ENCODE measurements around the gene SCNN1A. TPM values are rescaled to one million over a fixed set of nuclear protein-coding genes. Genes with fewer than 3 reads are reported as not detected.

Gene SCNN1A
- total and polyA plus RNA-seq, 4 donors: 0.61 to 2.4 (median 1.5) TPM

DNA sequence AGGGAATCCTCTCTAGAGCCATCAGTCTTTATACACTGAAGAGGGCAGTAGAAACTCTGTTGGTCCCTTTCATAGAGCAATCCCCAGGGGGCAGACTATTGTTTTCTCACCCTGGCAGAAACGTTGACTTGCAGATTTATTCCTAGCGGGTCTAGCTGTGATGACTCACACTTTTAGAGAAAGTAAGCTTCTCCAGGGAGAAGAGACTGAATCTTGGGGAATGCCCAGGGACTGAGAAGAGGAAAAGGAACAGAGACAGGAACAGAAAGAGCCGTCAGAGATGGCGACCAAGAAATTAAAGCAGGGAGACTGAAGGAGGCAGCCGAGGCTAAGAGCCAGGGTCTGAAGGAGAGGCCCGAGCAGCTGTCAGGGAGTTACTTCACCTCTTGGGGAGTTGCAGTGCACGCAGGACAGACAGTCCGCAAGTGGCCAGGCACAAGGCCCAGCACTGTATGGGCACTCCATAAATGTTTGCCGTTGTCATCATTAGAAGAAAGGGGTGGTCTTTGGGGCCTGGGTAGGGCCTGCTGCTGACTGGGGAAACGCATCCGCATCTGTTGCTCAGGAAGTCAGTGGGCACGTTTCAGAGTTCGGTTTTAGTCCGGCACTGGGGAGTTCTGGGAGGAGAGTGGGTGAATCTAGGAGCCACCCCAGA, 51.9 kb downstream of the SCNN1A start:
- intact Hi-C loops (cut with DNase I): loop anchor here in 1 of 2 donors (1.0 kb wide), 1 partner anchor 24 kb away; no protein-coding TSS in a partner anchor
- no peaks in the 10 kb centered on the region for H3K9me3 ChIP-seq (ENCODE audit: control insufficient read depth, low read length)
- H3K27ac ChIP-seq (ENCODE audit: low read depth in 1 of 2, low read length in 2 of 2): peak overlapping the region; percentile 38 to 80
- ATAC-seq (ENCODE audit: low FRiP score) (peak; percentile 57), DNase-seq (peak in 1 of 2 donors; percentile 64)
- no peaks in the 10 kb centered on the region for H3K4me1 ChIP-seq (ENCODE audit: control insufficient read depth in 1 of 2, insufficient read depth in 2 of 2, low read length in 2 of 2)
- no peaks in the 10 kb centered on the region for H3K36me3 ChIP-seq (ENCODE audit: control insufficient read depth in 1 of 2, insufficient read depth in 2 of 2, low read length in 1 of 2)
- H3K27me3 ChIP-seq (ENCODE audit: control insufficient read depth in 1 of 2, insufficient read depth in 2 of 2, low read length in 1 of 2): no peaks in the 10 kb centered on the region
- H3K4me3 ChIP-seq (ENCODE audit: low read length in 2 of 2): no peak overlapping the region
- WGBS, 2 donors: 11 to 12% methylated on average over 14 of the region's 14 CpGs

DNA sequence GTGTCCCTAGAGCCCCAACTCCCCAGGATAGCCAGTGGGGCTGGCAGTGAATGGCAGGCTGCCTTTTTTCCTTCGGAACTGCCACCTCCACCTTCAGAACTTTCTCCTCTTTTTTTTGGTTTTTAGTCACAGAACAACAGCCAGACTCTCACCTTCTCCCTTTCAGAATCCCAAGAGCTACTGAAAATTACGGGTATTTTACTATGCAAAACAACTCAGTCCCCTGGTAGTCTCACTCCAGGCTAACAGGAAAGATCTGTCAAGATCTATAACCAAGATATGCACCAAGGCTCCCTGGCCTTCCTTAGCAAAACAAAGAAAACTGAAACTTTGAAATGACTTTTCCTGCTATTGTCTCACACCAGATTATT, 52.4 kb downstream of the SCNN1A start:
- Histone ChIP-seq H3K4me3 (ENCODE audit: low read length in 2 of 2) (no peak overlapping the region), H3K9me3 (ENCODE audit: control insufficient read depth, low read length) (no peaks in the 10 kb centered on the region), H3K27ac (ENCODE audit: low read depth in 1 of 2, low read length in 2 of 2) (no peak overlapping the region), H3K36me3 (ENCODE audit: control insufficient read depth in 1 of 2, insufficient read depth in 2 of 2, low read length in 1 of 2) (no peaks in the 10 kb centered on the region), H3K4me1 (ENCODE audit: control insufficient read depth in 1 of 2, insufficient read depth in 2 of 2, low read length in 2 of 2) (no peaks in the 10 kb centered on the region), H3K27me3 (ENCODE audit: control insufficient read depth in 1 of 2, insufficient read depth in 2 of 2, low read length in 1 of 2) (no peaks in the 10 kb centered on the region)
- DNase-seq (no peak), ATAC-seq (ENCODE audit: low FRiP score) (no peak)
- intact Hi-C loops (cut with DNase I): loop anchor here in 1 of 2 donors (1.0 kb wide), 1 partner anchor 24 kb away; no protein-coding TSS in a partner anchor
- 19 to 23% methylated on average over 2 of the region's 2 CpGs for WGBS, 2 donors

DNA sequence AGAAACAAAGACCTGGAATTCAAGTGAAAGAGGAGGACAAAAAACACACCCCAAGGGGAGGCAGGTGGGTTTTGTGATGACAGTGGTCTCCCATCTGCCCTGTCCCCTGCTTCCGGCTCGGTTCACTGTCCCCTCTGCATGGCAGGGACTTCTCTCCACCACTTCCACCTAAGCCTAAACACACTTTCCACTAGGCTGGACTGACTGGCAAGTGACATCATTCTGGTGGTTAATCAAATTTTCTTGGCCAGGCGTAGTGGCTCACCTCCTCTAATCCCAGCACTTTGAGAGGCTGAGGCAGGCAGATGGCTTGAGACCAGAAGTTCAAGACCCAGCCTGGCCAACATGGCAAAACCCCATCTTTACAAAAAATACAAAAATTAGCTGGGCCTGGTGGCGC, 53.0 kb downstream of the SCNN1A start:
- Histone ChIP-seq H3K9me3 (ENCODE audit: control insufficient read depth, low read length) (no peaks in the 10 kb centered on the region), H3K27ac (ENCODE audit: low read depth in 1 of 2, low read length in 2 of 2) (no peak overlapping the region), H3K27me3 (ENCODE audit: control insufficient read depth in 1 of 2, insufficient read depth in 2 of 2, low read length in 1 of 2) (no peaks in the 10 kb centered on the region), H3K36me3 (ENCODE audit: control insufficient read depth in 1 of 2, insufficient read depth in 2 of 2, low read length in 1 of 2) (no peaks in the 10 kb centered on the region), H3K4me1 (ENCODE audit: control insufficient read depth in 1 of 2, insufficient read depth in 2 of 2, low read length in 2 of 2) (no peaks in the 10 kb centered on the region), H3K4me3 (ENCODE audit: low read length in 2 of 2) (no peak overlapping the region)
- intact Hi-C loops (cut with DNase I): no loop called here
- DNase-seq (no peak), ATAC-seq (ENCODE audit: low FRiP score) (no peak)
- WGBS, 2 donors: 57 to 66% methylated on average over 4 of the region's 4 CpGs

DNA sequence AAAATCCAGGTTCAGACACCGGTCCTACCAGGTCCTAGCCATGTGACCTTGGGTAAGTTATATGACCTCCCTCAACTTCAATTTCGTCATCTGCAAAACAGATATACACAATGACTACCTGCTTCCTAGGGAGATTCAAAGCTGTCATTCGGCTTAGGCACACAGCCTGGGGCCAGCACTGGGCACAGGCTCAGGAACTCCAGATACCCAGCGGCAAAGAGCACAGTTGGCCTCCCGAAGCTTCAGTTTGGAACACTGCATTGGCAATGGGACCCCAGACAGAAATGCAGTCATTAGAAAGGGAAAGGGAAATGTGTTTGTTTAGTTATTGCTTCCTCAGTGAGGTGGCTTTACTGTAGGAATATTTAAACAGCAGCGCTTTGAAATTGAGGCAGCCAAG, 53.5 kb downstream of the SCNN1A start:
- Histone ChIP-seq H3K27me3 (ENCODE audit: control insufficient read depth in 1 of 2, insufficient read depth in 2 of 2, low read length in 1 of 2) (no peaks in the 10 kb centered on the region), H3K4me3 (ENCODE audit: low read length in 2 of 2) (no peak overlapping the region), H3K9me3 (ENCODE audit: control insufficient read depth, low read length) (no peaks in the 10 kb centered on the region), H3K27ac (ENCODE audit: low read depth in 1 of 2, low read length in 2 of 2) (no peak overlapping the region), H3K36me3 (ENCODE audit: control insufficient read depth in 1 of 2, insufficient read depth in 2 of 2, low read length in 1 of 2) (no peaks in the 10 kb centered on the region), H3K4me1 (ENCODE audit: control insufficient read depth in 1 of 2, insufficient read depth in 2 of 2, low read length in 2 of 2) (no peaks in the 10 kb centered on the region)
- 43 to 50% methylated on average over 6 of the region's 6 CpGs for WGBS, 2 donors
- ATAC-seq (ENCODE audit: low FRiP score) (no peak), DNase-seq (no peak)
- intact Hi-C loops (cut with DNase I): no loop called here

DNA sequence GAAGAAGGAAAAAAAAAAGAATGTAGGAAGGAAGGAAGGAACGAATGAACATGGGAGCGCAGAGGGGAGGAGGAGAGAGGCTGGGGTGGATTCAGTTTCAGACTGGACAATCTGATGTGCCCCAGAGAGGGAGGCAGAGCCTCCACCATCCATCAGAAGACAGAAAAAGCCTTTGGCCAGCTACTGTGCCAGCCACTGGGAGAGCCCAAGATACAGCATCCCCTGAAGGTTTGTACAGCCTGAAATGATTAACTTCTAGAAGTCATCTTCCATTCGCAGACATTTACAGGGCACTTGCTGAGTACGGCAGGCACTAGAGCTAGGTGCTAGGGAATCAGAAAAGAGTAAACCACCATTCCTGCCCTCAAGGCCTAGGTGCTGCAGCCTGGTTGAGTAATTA, 55.9 kb downstream of the SCNN1A start:
- Histone ChIP-seq H3K36me3 (ENCODE audit: control insufficient read depth in 1 of 2, insufficient read depth in 2 of 2, low read length in 1 of 2) (no peaks in the 10 kb centered on the region), H3K9me3 (ENCODE audit: control insufficient read depth, low read length) (no peaks in the 10 kb centered on the region), H3K27ac (ENCODE audit: low read depth in 1 of 2, low read length in 2 of 2) (no peak overlapping the region), H3K4me1 (ENCODE audit: control insufficient read depth in 1 of 2, insufficient read depth in 2 of 2, low read length in 2 of 2) (no peaks in the 10 kb centered on the region), H3K4me3 (ENCODE audit: low read length in 2 of 2) (no peak overlapping the region), H3K27me3 (ENCODE audit: control insufficient read depth in 1 of 2, insufficient read depth in 2 of 2, low read length in 1 of 2) (no peaks in the 10 kb centered on the region)
- WGBS, 2 donors: 92 to 95% methylated on average over 4 of the region's 4 CpGs
- no peak for ATAC-seq (ENCODE audit: low FRiP score)
- intact Hi-C loops (cut with DNase I): no loop called here
- DNase-seq: no peak

DNA sequence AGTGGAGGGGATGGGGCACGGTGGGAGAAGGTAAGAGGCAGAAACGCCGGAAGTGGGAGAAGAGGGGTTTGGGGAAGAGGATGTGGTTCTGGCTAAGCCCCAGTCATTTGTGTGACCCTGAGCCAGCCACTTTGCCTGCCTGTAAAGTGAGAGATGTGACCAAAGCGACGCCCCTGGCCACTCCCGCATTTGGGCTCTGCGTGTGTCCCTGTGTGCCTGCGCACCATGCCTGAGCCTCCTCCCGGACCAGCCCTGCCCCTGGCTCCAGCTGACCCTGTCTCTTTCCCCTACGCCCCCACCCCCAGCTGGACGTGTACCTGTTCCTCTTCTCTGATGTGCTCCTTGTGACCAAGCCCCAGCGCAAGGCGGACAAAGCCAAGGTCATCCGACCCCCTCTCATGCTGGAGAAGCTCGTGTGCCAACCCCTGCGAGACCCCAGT, 56.9 kb downstream of the SCNN1A start:
- intact Hi-C loops (cut with DNase I): no loop called here
- no peak for ATAC-seq (ENCODE audit: low FRiP score)

DNA sequence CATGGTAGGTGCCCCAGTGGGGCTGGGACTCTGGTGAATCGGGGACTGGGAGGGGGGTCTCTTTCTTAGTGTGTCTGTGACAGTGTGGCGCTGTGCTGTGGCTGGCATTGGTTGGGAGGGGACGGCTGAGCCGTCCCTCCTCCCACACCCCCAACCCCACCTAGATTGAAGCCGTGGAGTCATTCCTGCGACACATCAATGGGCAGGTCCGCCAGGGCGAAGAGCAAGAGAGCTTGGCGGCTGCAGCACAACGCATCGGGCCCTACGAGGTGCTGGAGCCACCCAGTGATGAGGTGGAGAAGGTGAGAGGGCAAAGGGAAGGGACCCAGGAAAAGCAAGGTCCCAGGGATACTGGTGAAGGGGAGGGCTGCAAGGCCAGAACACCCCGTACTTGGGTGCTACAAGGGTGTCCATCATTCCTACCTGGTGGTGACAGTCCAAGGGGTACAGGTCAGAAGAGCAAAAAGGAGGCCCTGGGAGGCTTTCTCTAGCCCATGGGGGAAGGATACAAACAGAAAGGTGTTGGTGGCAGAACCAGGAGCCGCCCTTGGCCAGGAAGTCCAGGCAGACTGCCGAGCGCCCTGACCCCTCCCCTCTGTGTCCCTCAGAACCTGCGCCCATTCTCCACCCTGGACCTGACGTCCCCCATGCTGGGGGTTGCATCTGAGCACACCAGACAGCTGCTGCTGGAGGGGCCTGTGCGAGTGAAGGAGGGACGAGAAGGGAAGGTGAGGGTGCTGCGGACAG, 57.5 kb downstream of the SCNN1A start:
- DNase-seq (no peak), ATAC-seq (ENCODE audit: low FRiP score) (no peak)
- Histone ChIP-seq H3K4me3 (ENCODE audit: low read length in 2 of 2) (no peak overlapping the region), H3K27me3 (ENCODE audit: control insufficient read depth in 1 of 2, insufficient read depth in 2 of 2, low read length in 1 of 2) (no peaks in the 10 kb centered on the region), H3K36me3 (ENCODE audit: control insufficient read depth in 1 of 2, insufficient read depth in 2 of 2, low read length in 1 of 2) (no peaks in the 10 kb centered on the region), H3K9me3 (ENCODE audit: control insufficient read depth, low read length) (no peaks in the 10 kb centered on the region), H3K4me1 (ENCODE audit: control insufficient read depth in 1 of 2, insufficient read depth in 2 of 2, low read length in 2 of 2) (no peaks in the 10 kb centered on the region), H3K27ac (ENCODE audit: low read depth in 1 of 2, low read length in 2 of 2) (no peak overlapping the region)
- intact Hi-C loops (cut with DNase I): no loop called here
- WGBS, 2 donors: 89 to 92% methylated on average over 21 of the region's 21 CpGs

More for the DNA sequence above, 56.9 kb downstream of the SCNN1A start:
- Histone ChIP-seq H3K27me3 (ENCODE audit: control insufficient read depth in 1 of 2, insufficient read depth in 2 of 2, low read length in 1 of 2) (no peaks in the 10 kb centered on the region), H3K4me3 (ENCODE audit: low read length in 2 of 2) (no peak overlapping the region), H3K4me1 (ENCODE audit: control insufficient read depth in 1 of 2, insufficient read depth in 2 of 2, low read length in 2 of 2) (no peaks in the 10 kb centered on the region), H3K27ac (ENCODE audit: low read depth in 1 of 2, low read length in 2 of 2) (no peak overlapping the region), H3K9me3 (ENCODE audit: control insufficient read depth, low read length) (no peaks in the 10 kb centered on the region), H3K36me3 (ENCODE audit: control insufficient read depth in 1 of 2, insufficient read depth in 2 of 2, low read length in 1 of 2) (no peaks in the 10 kb centered on the region)
- peak in 1 of 2 donors; percentile 49 for DNase-seq
- WGBS, 2 donors: 91 to 93% methylated on average over 15 to 16 of the region's 16 CpGs

DNA sequence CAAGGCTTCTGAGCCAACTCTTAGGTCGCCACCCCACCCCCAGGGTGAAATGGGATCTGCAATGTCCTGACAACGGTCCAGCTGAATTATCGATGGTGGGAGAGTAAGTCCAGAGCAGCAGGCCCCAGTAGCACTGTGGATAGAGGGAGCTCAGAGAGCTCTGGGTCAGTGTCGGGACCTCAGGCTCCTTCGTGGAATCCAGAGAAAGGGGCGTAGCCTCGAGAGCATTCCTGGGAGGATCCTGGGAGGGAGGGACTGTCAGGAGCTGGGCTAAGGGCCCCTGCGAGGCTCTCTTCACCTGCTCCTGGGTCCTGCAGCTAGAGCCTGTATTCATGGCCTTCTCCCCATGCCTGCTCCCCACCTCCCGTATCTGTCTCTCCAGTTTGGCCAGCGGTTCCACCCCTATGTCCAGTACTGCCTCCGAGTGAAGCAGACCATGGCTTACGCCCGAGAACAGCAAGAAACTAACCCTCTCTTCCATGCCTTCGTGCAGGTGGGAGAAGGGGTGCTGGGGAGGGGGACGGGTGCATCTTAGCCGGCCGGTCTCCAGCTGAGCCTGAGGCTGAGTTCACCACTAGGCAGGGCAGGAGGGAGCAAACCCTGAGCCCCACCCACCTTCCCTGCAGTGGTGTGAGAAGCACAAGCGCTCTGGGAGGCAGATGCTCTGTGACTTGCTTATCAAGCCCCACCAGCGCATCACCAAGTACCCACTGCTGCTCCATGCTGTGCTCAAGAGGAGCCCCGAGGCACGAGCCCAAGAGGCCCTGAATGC, 58.3 kb downstream of the SCNN1A start:
- no peaks in the 10 kb centered on the region for H3K4me1 ChIP-seq (ENCODE audit: control insufficient read depth in 1 of 2, insufficient read depth in 2 of 2, low read length in 2 of 2)
- no peaks in the 10 kb centered on the region for H3K27me3 ChIP-seq (ENCODE audit: control insufficient read depth in 1 of 2, insufficient read depth in 2 of 2, low read length in 1 of 2)
- H3K27ac ChIP-seq (ENCODE audit: low read depth in 1 of 2, low read length in 2 of 2): no peak overlapping the region
- ATAC-seq (ENCODE audit: low FRiP score) (no peak), DNase-seq (peak in 1 of 2 donors; percentile 45)
- intact Hi-C loops (cut with DNase I): no loop called here
- H3K36me3 ChIP-seq (ENCODE audit: control insufficient read depth in 1 of 2, insufficient read depth in 2 of 2, low read length in 1 of 2): no peaks in the 10 kb centered on the region
- H3K4me3 ChIP-seq (ENCODE audit: low read length in 2 of 2): no peak overlapping the region
- H3K9me3 ChIP-seq (ENCODE audit: control insufficient read depth, low read length): no peaks in the 10 kb centered on the region
- 90 to 92% methylated on average over 21 of the region's 21 CpGs for WGBS, 2 donors
